Right lung (tissue), 5 donors: Measurements from ENCODE around the gene NRN1L. TPM values are rescaled to one million over a fixed set of nuclear protein-coding genes. Genes with fewer than 3 reads are reported as not detected.
A peak's percentile ranks its signal among the peaks of the same experiment; 100 is the strongest.

Source experiments
- DNase-seq, 2 donors: peaks; one replicate each; pipeline ENCODE4 v3.0.0-alpha.2; 2013
- polyA plus RNA-seq, 5 donors: library from polyadenylated mRNA; unstranded; fragments of 120-200 nt; gene quantifications; one replicate each; pipeline versions ENCODE4 v1.2.1 to v1.2.3, GENCODE V29; 2013; ENCODE audit warnings: inconsistent platforms in 1 of 5, low replicate concordance in 1 of 5; ENCODE audit not compliant: insufficient read length in 5 of 5, insufficient read depth in 1 of 5

Gene NRN1L
- polyA plus RNA-seq, 5 donors: 0.60 to 3.5 (median 2.2) TPM

GRCh38 chr16:67935402-67936123 lies 50.9 kb downstream of the NRN1L start:
- DNase-seq: peak; percentile 93

Other genes starting within 250 kb of the NRN1L start
- gene CARMIL2, start 239.7 kb upstream of the NRN1L start, polyA plus RNA-seq: 1 to 10 TPM; 2.4 to 6.3 (median 4.6) TPM
- gene ACD, start 224.6 kb upstream of the NRN1L start, polyA plus RNA-seq: 10 to 100 TPM; 19.0 to 30.4 (median 23.0) TPM
- gene PARD6A, start 223.9 kb upstream of the NRN1L start, polyA plus RNA-seq: 1 to 10 TPM; 1.2 to 2.7 (median 1.5) TPM
- 10 to 100 TPM; 18.4 to 34.7 (median 25.3) TPM for gene ENKD1, start 218.1 kb upstream of the NRN1L start, polyA plus RNA-seq
- gene C16orf86, start 218.1 kb upstream of the NRN1L start, polyA plus RNA-seq: 1 to 10 TPM; 2.0 to 3.4 (median 3.1) TPM
- 10 to 100 TPM; 28.1 to 40.8 (median 36.1) TPM for gene GFOD2, start 165.6 kb upstream of the NRN1L start, polyA plus RNA-seq
- 10 to 100 TPM; 27.8 to 48.2 (median 36.8) TPM for gene RANBP10, start 78.3 kb upstream of the NRN1L start, polyA plus RNA-seq
- gene TSNAXIP1, start 78.0 kb upstream of the NRN1L start, polyA plus RNA-seq: 1 to 10 TPM; 4.8 to 7.4 (median 6.6) TPM
- gene THAP11, start 42.6 kb upstream of the NRN1L start, polyA plus RNA-seq: 10 to 100 TPM; 23.9 to 34.0 (median 28.5) TPM
- gene NUTF2, start 38.0 kb upstream of the NRN1L start, polyA plus RNA-seq: 100 to 1,000 TPM; 106 to 132 (median 111) TPM
- 10 to 100 TPM; 46.6 to 63.5 (median 55.7) TPM for gene CENPT, start 37.2 kb upstream of the NRN1L start, polyA plus RNA-seq
- gene EDC4, start 11.8 kb upstream of the NRN1L start, polyA plus RNA-seq: 10 to 100 TPM; 57.8 to 86.4 (median 78.3) TPM
- 10 to 100 TPM; 21.5 to 33.5 (median 25.7) TPM for gene PSKH1, start 8.4 kb downstream of the NRN1L start, polyA plus RNA-seq
- 1 to 10 TPM; 2.9 to 7.5 (median 3.8) TPM for gene CTRL, start 47.0 kb downstream of the NRN1L start, polyA plus RNA-seq
- 10 to 100 TPM; 20.6 to 39.0 (median 27.0) TPM for gene PSMB10, start 52.0 kb downstream of the NRN1L start, polyA plus RNA-seq
- 10 to 100 TPM; 19.7 to 31.4 (median 27.9) TPM for gene LCAT, start 59.2 kb downstream of the NRN1L start, polyA plus RNA-seq
- 10 to 100 TPM; 36.1 to 53.9 (median 47.5) TPM for gene SLC12A4, start 83.8 kb downstream of the NRN1L start, polyA plus RNA-seq
- under 1 TPM in 1 of 5 donors, not detected in 4; 0.05 TPM for gene DPEP3, start 95.6 kb downstream of the NRN1L start, polyA plus RNA-seq
- gene DPEP2, start 114.6 kb downstream of the NRN1L start, polyA plus RNA-seq: 1 to 10 TPM; 1.9 to 3.0 (median 2.3) TPM
- gene DPEP2NB, start 131.0 kb downstream of the NRN1L start, polyA plus RNA-seq: not detected
- gene DDX28, start 138.3 kb downstream of the NRN1L start, polyA plus RNA-seq: 1 to 10 TPM; 5.1 to 7.6 (median 6.8) TPM
- gene DUS2, start 138.4 kb downstream of the NRN1L start, polyA plus RNA-seq: 10 to 100 TPM; 13.8 to 17.9 (median 14.4) TPM
- gene NFATC3, start 200.5 kb downstream of the NRN1L start, polyA plus RNA-seq: 10 to 100 TPM; 29.8 to 42.9 (median 40.5) TPM